ENCODE results near the gene ZCCHC12.

ZCCHC12 gene

DNA sequence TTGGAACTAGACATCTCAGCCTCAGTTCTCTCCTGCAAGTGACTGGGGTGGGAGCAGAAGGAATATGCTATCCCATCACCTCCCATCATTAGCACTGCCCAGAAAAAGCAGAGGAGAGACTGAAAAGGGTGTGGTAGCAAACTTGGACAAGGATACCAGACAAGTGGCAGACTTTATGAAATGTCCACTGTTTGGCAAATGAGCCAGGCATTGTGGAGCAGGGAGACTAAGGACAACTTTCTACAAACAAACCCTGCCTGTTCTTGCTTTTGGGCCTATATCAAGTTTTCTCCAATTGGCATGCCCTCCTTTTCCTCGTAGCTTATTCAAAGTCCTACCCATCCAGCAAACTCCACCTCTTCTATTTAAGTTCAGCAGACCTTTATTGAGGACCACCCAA, 41.6 kb downstream of the ZCCHC12 start:
- DNase-seq (ENCODE audit: insufficient read length, low spot score) (no peak), FAIRE-seq (no peak)
- TF ChIP-seq POLR2A (IDR thresholded peaks at IDR 0.05; ENCODE audit: low read depth, low read length): no peak
- TF ChIP-seq POLR2AphosphoS5 (IDR thresholded peaks at IDR 0.05; ENCODE audit: low read depth, low read length): no peak
- no peak for TF ChIP-seq TAF1 (IDR thresholded peaks at IDR 0.05; ENCODE audit: low read depth, low read length)
- no peak for TF ChIP-seq PAX5 (IDR thresholded peaks at IDR 0.05; ENCODE audit: insufficient read depth, low read length, severe bottlenecking)
- no peak for TF ChIP-seq SPI1 (IDR thresholded peaks at IDR 0.05; ENCODE audit: low read depth, low read length)
- no peak for TF ChIP-seq POU2F2 (IDR thresholded peaks at IDR 0.05; ENCODE audit: low read depth, low read length)

DNA sequence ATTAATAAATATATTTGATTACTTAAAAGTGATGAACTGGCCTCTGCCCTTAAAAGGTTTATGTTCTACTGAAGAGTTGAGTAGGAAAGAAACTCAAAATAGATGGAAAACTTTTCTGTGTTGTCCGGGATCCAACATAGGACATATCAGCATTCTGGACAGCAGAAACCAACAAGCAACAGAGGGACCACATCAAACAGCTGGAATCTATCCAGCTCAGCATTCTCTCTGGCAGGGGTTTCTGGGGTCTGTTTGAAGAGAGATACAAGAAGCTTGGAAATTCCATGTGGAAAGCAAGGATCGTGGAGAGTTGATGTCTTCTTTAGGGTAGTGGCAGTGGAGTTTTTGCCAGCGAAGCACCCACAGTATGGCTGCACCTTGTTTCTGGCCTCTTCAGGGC, 43.6 kb downstream of the ZCCHC12 start:
- no peak for FAIRE-seq
- TF ChIP-seq POU2F2 (IDR thresholded peaks at IDR 0.05; ENCODE audit: low read depth, low read length): no peak
- no peak for TF ChIP-seq PAX5 (IDR thresholded peaks at IDR 0.05; ENCODE audit: insufficient read depth, low read length, severe bottlenecking)
- TF ChIP-seq POLR2AphosphoS5 (IDR thresholded peaks at IDR 0.05; ENCODE audit: low read depth, low read length): no peak
- no peak for TF ChIP-seq POLR2A (IDR thresholded peaks at IDR 0.05; ENCODE audit: low read depth, low read length)
- no peak for TF ChIP-seq SPI1 (IDR thresholded peaks at IDR 0.05; ENCODE audit: low read depth, low read length)
- no peak for TF ChIP-seq TAF1 (IDR thresholded peaks at IDR 0.05; ENCODE audit: low read depth, low read length)
- DNase-seq (ENCODE audit: insufficient read length, low spot score): no peak

DNA sequence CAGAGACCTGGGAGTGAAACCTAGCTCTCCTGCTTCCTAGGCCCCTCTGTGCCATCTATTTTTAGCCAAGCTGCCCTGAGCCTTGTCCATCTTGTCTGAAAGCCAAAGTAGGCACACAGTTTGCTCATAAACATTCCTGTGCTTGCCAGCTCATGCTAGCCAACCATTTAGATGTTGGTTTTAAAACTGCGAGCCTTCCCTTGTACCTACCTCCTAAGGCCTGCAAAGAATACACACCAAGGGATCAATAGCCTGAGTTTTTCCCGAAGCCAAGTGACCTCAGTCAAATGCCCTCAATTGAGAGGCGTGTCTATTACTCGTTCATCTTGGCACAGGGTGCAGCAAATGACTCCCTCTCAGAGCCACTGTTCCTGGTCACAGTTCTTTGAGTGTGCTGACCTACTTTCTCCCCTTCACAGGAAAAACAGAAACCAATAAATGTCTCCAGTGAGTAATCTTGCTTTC, 48.5 kb downstream of the ZCCHC12 start:
- no peak for TF ChIP-seq PAX5 (IDR thresholded peaks at IDR 0.05; ENCODE audit: insufficient read depth, low read length, severe bottlenecking)
- TF ChIP-seq POLR2AphosphoS5 (IDR thresholded peaks at IDR 0.05; ENCODE audit: low read depth, low read length): no peak
- no peak for TF ChIP-seq SPI1 (IDR thresholded peaks at IDR 0.05; ENCODE audit: low read depth, low read length)
- FAIRE-seq: no peak
- DNase-seq (ENCODE audit: insufficient read length, low spot score): no peak

Data from GM12891 (cell line).